Jurkat, Clone E6-1 (cell line): ENCODE measurements around the gene CCR4.
A peak's percentile ranks its signal among the peaks of the same experiment; 100 is the strongest.
"Not testable (repeated sequence)": the region's sequence is repeated elsewhere in the genome, so short reads cannot be mapped to it uniquely, and the experiment has no call there.

Source experiments
- DNase-seq: peaks from one replicate; pipeline ENCODE4 v3.0.0-alpha.2; 2011; ENCODE audit warnings: low read depth, low spot score
- H3K4me3 ChIP-seq: 2 replicates; pipeline ENCODE4 v1.5.1; 2011; ENCODE audit warnings: mild to moderate bottlenecking, low read length, control low read depth, moderate library complexity

The CCR4 gene

GRCh38 chr3:32948625-32949445, 2.6 kb upstream of the CCR4 start:
- no peak overlapping the region for H3K4me3 ChIP-seq
- DNase-seq: no peak

- no peak for DNase-seq
These were observed 928 bp upstream of the CCR4 start for GRCh38 chr3:32950516-32950915.

GRCh38 chr3:32952369-32953077, 1.1 kb downstream of the CCR4 start:
- peak overlapping the region; percentile 8; the same call in 1 of the 2 replicates for H3K4me3 ChIP-seq
- DNase-seq: peak; percentile 49

More at GRCh38 chr3:32950516-32950915, 928 bp upstream of the CCR4 start:
- H3K4me3 ChIP-seq: no peak overlapping the region

- no peak for DNase-seq
- H3K4me3 ChIP-seq: no peak overlapping the region
These were observed 3.1 kb downstream of the CCR4 start for GRCh38 chr3:32954506-32954905.

- no peak for DNase-seq
These were observed 5.5 kb downstream of the CCR4 start for GRCh38 chr3:32956750-32957570.

GRCh38 chr3:32958509-32958908, 7.1 kb downstream of the CCR4 start:
- no peak for DNase-seq
- H3K4me3 ChIP-seq: no peak overlapping the region

More at GRCh38 chr3:32956750-32957570, 5.5 kb downstream of the CCR4 start:
- H3K4me3 ChIP-seq: no peak overlapping the region

- no peak for DNase-seq
- no peak overlapping the region for H3K4me3 ChIP-seq
These were observed 7.9 kb downstream of the CCR4 start for GRCh38 chr3:32959371-32959770.

- no peak overlapping the region for H3K4me3 ChIP-seq
- DNase-seq: no peak
These were observed 9.1 kb downstream of the CCR4 start for GRCh38 chr3:32960404-32961170.

GRCh38 chr3:32961189-32961715, 9.8 kb downstream of the CCR4 start:
- DNase-seq: no peak

GRCh38 chr3:32963871-32964270, 12.4 kb downstream of the CCR4 start:
- DNase-seq: no peak
- H3K4me3 ChIP-seq: no peak overlapping the region

More at GRCh38 chr3:32961189-32961715, 9.8 kb downstream of the CCR4 start:
- no peak overlapping the region for H3K4me3 ChIP-seq

GRCh38 chr3:32964781-32965180, 13.3 kb downstream of the CCR4 start:
- not testable (repeated sequence) for H3K4me3 ChIP-seq, DNase-seq

GRCh38 chr3:32965617-32966213, 14.3 kb downstream of the CCR4 start:
- H3K4me3 ChIP-seq, DNase-seq: not testable (repeated sequence)

GRCh38 chr3:32966627-32967026, 15.2 kb downstream of the CCR4 start:
- not testable (repeated sequence) for DNase-seq, H3K4me3 ChIP-seq

GRCh38 chr3:32968166-32968919, 16.9 kb downstream of the CCR4 start:
- DNase-seq: no peak
- no peak overlapping the region for H3K4me3 ChIP-seq

- DNase-seq: no peak
- no peak overlapping the region for H3K4me3 ChIP-seq
These were observed 17.5 kb downstream of the CCR4 start for GRCh38 chr3:32968920-32969389.

GRCh38 chr3:32969656-32970055, 18.2 kb downstream of the CCR4 start:
- DNase-seq: no peak
- no peak overlapping the region for H3K4me3 ChIP-seq

GRCh38 chr3:32971291-32971690, 19.8 kb downstream of the CCR4 start:
- not testable (repeated sequence) for H3K4me3 ChIP-seq, DNase-seq
